Activated naive CD8-positive, alpha-beta T cell treated with anti-CD3 and anti-CD28 coated beads, Interleukin-2, amount 10 ng/mL, durations not matched to agents 7 days and 5 days (primary cell): ENCODE data around the gene ZBTB38. TPM values are rescaled to one million over a fixed set of nuclear protein-coding genes. Genes with fewer than 3 reads are reported as not detected.

ENCODE experiments used
- ATAC-seq: fragments of 150-1000 bp; cut with Tn5 transposase; one replicate; pipeline ENCODE4 v1.10.0; 2021; ENCODE audit warnings: low read depth, moderate library complexity
- POLR2A ChIA-PET: fragments of 350-600 bp; sonication (Branson Sonifier 250); formaldehyde crosslinking; loops from one replicate; lab custom pipeline; 2021; ENCODE audit warnings: antibody characterized with exemption; lab: Charles Lee
- DNase-seq: peaks from one replicate; pipeline ENCODE4 v3.0.0; 2021
- H3K27ac Mint-ChIP-seq: one replicate; pipeline ENCODE4 v1.8.0; 2022; ENCODE audit warnings: mild to moderate bottlenecking, mixed read lengths
- H3K27me3 Mint-ChIP-seq: one replicate; pipeline ENCODE4 v1.8.0; 2022; ENCODE audit warnings: mild to moderate bottlenecking, moderate library complexity, mixed read lengths
- H3K36me3 Mint-ChIP-seq: one replicate; pipeline ENCODE4 v1.8.0; 2021; ENCODE audit warnings: mild to moderate bottlenecking, mixed read lengths
- H3K4me1 Mint-ChIP-seq: one replicate; pipeline ENCODE4 v1.8.0; 2021; ENCODE audit warnings: mixed read lengths
- H3K4me3 Mint-ChIP-seq: one replicate; pipeline ENCODE4 v1.8.0; 2022; ENCODE audit warnings: mild to moderate bottlenecking, moderate library complexity, mixed read lengths
- H3K9me3 Mint-ChIP-seq: one replicate; pipeline ENCODE4 v1.8.0; 2021; ENCODE audit warnings: mixed read lengths
- total RNA-seq, 2 experiments: library from RNA; stranded (reverse); gene quantifications; one replicate each; pipeline ENCODE4 v1.2.3, GENCODE V29; 2021

The ZBTB38 gene
- total RNA-seq, 2 experiments from 2014 or later = 50.1 to 55.1 TPM

GRCh38 chr3:141365201-141365600, 3.1 kb upstream of the ZBTB38 start:
- Mint-ChIP-seq H3K4me1 (peaks cover 15% of the 10 kb centered on the region), H3K27ac (no peak overlapping the region), H3K9me3 (peaks cover 2% of the 10 kb centered on the region), H3K27me3 (peaks cover 4% of the 10 kb centered on the region), H3K4me3 (no peak overlapping the region), H3K36me3 (peaks cover under 1% of the 10 kb centered on the region)
- POLR2A ChIA-PET = interaction anchor here (0.8 kb wide), 1 partner anchor 8 kb away, joined by 3 read pairs; no protein-coding TSS in a partner anchor
- ATAC-seq (no peak), DNase-seq (no peak)

- POLR2A ChIA-PET = interaction anchor here (0.5 kb wide), 1 partner anchor 203 kb away, joined by 3 read pairs; no protein-coding TSS in a partner anchor
- peaks cover 4% of the 10 kb centered on the region for H3K27me3 Mint-ChIP-seq
- DNase-seq = no peak
- no peak for ATAC-seq
- peaks cover 4% of the 10 kb centered on the region for H3K9me3 Mint-ChIP-seq
- H3K36me3 Mint-ChIP-seq = peaks cover 2% of the 10 kb centered on the region
- H3K4me1 Mint-ChIP-seq = peaks cover 8% of the 10 kb centered on the region
- H3K27ac Mint-ChIP-seq = no peak overlapping the region
- no peak overlapping the region for H3K4me3 Mint-ChIP-seq
These were observed 1.8 kb upstream of the ZBTB38 start for GRCh38 chr3:141366285-141367037.

- Mint-ChIP-seq H3K27me3 (peaks cover 4% of the 10 kb centered on the region), H3K4me1 (peaks cover 7% of the 10 kb centered on the region), H3K27ac (no peak overlapping the region), H3K36me3 (peaks cover 2% of the 10 kb centered on the region), H3K4me3 (no peak overlapping the region), H3K9me3 (peaks cover 4% of the 10 kb centered on the region)
- POLR2A ChIA-PET = no interaction called here
- no peak for DNase-seq
- ATAC-seq = no peak
These were observed 1.1 kb upstream of the ZBTB38 start for GRCh38 chr3:141367038-141367730.

GRCh38 chr3:141368925-141369794, 856 bp downstream of the ZBTB38 start:
- H3K36me3 Mint-ChIP-seq = peaks cover 2% of the 10 kb centered on the region
- H3K4me1 Mint-ChIP-seq = peaks cover 13% of the 10 kb centered on the region
- DNase-seq (no peak), ATAC-seq (no peak)
- H3K4me3 Mint-ChIP-seq = no peak overlapping the region
- no peaks in the 10 kb centered on the region for H3K27me3 Mint-ChIP-seq
- POLR2A ChIA-PET = interaction anchor here (0.6 to 0.7 kb wide), 2 partner anchors 44 to 83 kb away, joined by 3 read pairs; no protein-coding TSS in a partner anchor
- H3K27ac Mint-ChIP-seq = no peak overlapping the region
- peaks cover 1% of the 10 kb centered on the region for H3K9me3 Mint-ChIP-seq

GRCh38 chr3:141370065-141370533, 1.8 kb downstream of the ZBTB38 start:
- H3K27me3 Mint-ChIP-seq = no peaks in the 10 kb centered on the region
- peaks cover 13% of the 10 kb centered on the region for H3K4me1 Mint-ChIP-seq
- H3K9me3 Mint-ChIP-seq = peaks cover 1% of the 10 kb centered on the region
- H3K36me3 Mint-ChIP-seq = peaks cover 2% of the 10 kb centered on the region
- POLR2A ChIA-PET = no interaction called here
- ATAC-seq (peak; percentile 98), DNase-seq (no peak)
- no peak overlapping the region for H3K27ac Mint-ChIP-seq
- H3K4me3 Mint-ChIP-seq = no peak overlapping the region

- H3K36me3 Mint-ChIP-seq = peaks cover 2% of the 10 kb centered on the region
- DNase-seq (no peak), ATAC-seq (no peak)
- H3K27me3 Mint-ChIP-seq = no peaks in the 10 kb centered on the region
- no peak overlapping the region for H3K4me3 Mint-ChIP-seq
- H3K4me1 Mint-ChIP-seq = peaks cover 30% of the 10 kb centered on the region
- peaks cover 1% of the 10 kb centered on the region for H3K9me3 Mint-ChIP-seq
- POLR2A ChIA-PET = interaction anchor here (0.7 to 1.4 kb wide), 4 partner anchors 31 to 188 kb away, joined by 3 to 4 read pairs (median 3); no protein-coding TSS in a partner anchor
- no peak overlapping the region for H3K27ac Mint-ChIP-seq
These were observed 3.6 kb downstream of the ZBTB38 start for GRCh38 chr3:141371882-141372281.

- no peak overlapping the region for H3K27ac Mint-ChIP-seq
- no peak for DNase-seq
- ATAC-seq = no peak
- H3K36me3 Mint-ChIP-seq = peaks cover 2% of the 10 kb centered on the region
- no peak overlapping the region for H3K4me3 Mint-ChIP-seq
- H3K9me3 Mint-ChIP-seq = peaks cover 1% of the 10 kb centered on the region
- no peaks in the 10 kb centered on the region for H3K27me3 Mint-ChIP-seq
- peaks cover 33% of the 10 kb centered on the region for H3K4me1 Mint-ChIP-seq
- POLR2A ChIA-PET = interaction anchor here (0.7 to 1.4 kb wide), 3 partner anchors 31 to 188 kb away, joined by 3 to 4 read pairs (median 3); no protein-coding TSS in a partner anchor
These were observed 4.4 kb downstream of the ZBTB38 start for GRCh38 chr3:141372656-141373055.

GRCh38 chr3:141373232-141373631, 4.9 kb downstream of the ZBTB38 start:
- ATAC-seq = no peak
- H3K27ac Mint-ChIP-seq = no peak overlapping the region

GRCh38 chr3:141373768-141374526, 5.6 kb downstream of the ZBTB38 start:
- Mint-ChIP-seq H3K27ac (no peak overlapping the region), H3K9me3 (peaks cover 1% of the 10 kb centered on the region), H3K4me3 (no peak overlapping the region), H3K27me3 (no peaks in the 10 kb centered on the region), H3K36me3 (peaks cover 2% of the 10 kb centered on the region), H3K4me1 (peaks cover 33% of the 10 kb centered on the region)
- ATAC-seq (no peak), DNase-seq (no peak)
- POLR2A ChIA-PET = interaction anchor here (1.1 kb wide), 1 partner anchor 9 kb away, joined by 3 read pairs; no protein-coding TSS in a partner anchor

More at GRCh38 chr3:141373232-141373631, 4.9 kb downstream of the ZBTB38 start:
- POLR2A ChIA-PET = interaction anchor here (1.1 to 1.4 kb wide), 2 partner anchors 8 to 30 kb away, joined by 3 to 4 read pairs; no protein-coding TSS in a partner anchor
- Mint-ChIP-seq H3K36me3 (peaks cover 2% of the 10 kb centered on the region), H3K4me1 (peaks cover 33% of the 10 kb centered on the region), H3K9me3 (peaks cover 1% of the 10 kb centered on the region), H3K27me3 (no peaks in the 10 kb centered on the region), H3K4me3 (no peak overlapping the region)
- no peak for DNase-seq

GRCh38 chr3:141375381-141376301, 7.3 kb downstream of the ZBTB38 start:
- Mint-ChIP-seq H3K36me3 (no peaks in the 10 kb centered on the region), H3K27me3 (no peaks in the 10 kb centered on the region), H3K27ac (peak overlapping the region; percentile 83), H3K4me3 (peak overlapping the region; percentile 16), H3K9me3 (no peaks in the 10 kb centered on the region), H3K4me1 (peaks cover 26% of the 10 kb centered on the region)
- peak; percentile 66 for ATAC-seq
- POLR2A ChIA-PET = no interaction called here
- DNase-seq = no peak

- Mint-ChIP-seq H3K4me3 (no peak overlapping the region), H3K9me3 (no peaks in the 10 kb centered on the region), H3K27me3 (no peaks in the 10 kb centered on the region), H3K27ac (no peak overlapping the region), H3K4me1 (peaks cover 26% of the 10 kb centered on the region), H3K36me3 (no peaks in the 10 kb centered on the region)
- POLR2A ChIA-PET = interaction anchor here (0.7 to 1.4 kb wide), 2 partner anchors 11 to 135 kb away, joined by 3 read pairs; no protein-coding TSS in a partner anchor
- no peak for ATAC-seq
- DNase-seq = no peak
These were observed 9.1 kb downstream of the ZBTB38 start for GRCh38 chr3:141377377-141377776.
